ACHN (cell line): ENCODE results near the gene PCDH9.

Source experiments
- DNase-seq: peaks from one replicate; pipeline ENCODE4 v3.0.0-alpha.2; 2015
- in situ Hi-C: cut with HindIII; loops from 2 replicates; pipeline ENCODE4 v1.10.0; 2017; ENCODE audit warnings: low sequenced_read_pairs, low pct_ligation_motif_present, low pct_unique_long_range_greater_than_20kb

Gene PCDH9

GRCh38 chr13:67018775-67019174, 211.4 kb downstream of the PCDH9 start:
- DNase-seq, result no peak
- in situ Hi-C loops, result no loop called here

GRCh38 chr13:67017276-67017675, 212.9 kb downstream of the PCDH9 start:
- in situ Hi-C loops, result no loop called here
- DNase-seq, result no peak

DNA sequence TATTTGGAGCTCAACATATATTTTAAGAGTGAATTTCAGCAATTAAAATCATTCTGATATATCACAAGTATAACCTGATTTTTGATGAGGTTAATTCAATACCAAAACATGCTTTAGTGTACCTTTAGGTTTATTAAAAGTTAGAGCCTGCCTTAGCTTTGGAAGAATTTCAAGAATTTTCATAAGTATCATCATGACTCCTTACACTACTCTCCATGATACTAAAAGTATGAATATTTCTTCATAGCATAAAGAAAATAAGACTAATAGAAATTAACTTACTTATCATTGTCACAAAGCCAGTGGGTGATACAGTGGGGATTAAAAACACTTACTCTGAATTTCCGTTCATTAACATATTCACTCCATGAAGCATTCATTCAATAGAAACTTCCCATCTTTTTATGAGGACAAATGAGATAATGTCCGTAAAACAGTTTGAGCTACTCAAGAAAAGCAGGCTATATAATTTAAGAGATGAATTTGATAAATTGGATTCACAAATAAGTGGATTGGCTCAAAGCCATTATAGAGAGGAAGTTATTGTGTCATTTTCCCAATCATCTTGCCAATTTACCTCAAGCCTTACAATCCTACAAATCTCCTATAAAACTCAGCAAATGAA, 214.0 kb downstream of the PCDH9 start:
- in situ Hi-C loops, result no loop called here
- no peak for DNase-seq

GRCh38 chr13:67014399-67014798, 215.7 kb downstream of the PCDH9 start:
- in situ Hi-C loops, result no loop called here
- DNase-seq, result no peak

DNA sequence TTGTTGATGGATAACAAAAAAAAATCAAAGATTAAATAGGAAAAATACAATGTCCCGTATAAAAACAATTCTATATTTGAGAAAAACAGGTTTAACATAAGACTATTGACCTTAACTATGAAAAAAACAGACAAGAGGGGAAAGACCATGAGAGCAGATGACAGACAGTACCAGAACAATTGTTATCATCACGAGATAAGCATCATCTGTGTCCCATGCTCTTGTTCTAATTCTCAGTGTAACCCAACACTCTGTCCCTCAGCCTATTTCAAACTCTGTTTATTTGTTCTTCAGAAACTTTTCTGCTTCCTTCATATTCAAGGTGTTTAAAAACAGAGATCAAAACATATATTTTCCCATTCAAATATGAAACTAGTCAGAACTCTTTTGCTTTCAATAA, 216.4 kb downstream of the PCDH9 start:
- in situ Hi-C loops, result no loop called here
- no peak for DNase-seq

- DNase-seq, result no peak
- in situ Hi-C loops, result no loop called here
These were observed 222.0 kb downstream of the PCDH9 start for GRCh38 chr13:67008075-67008668.

- in situ Hi-C loops, result no loop called here
- DNase-seq, result no peak
These were observed 225.6 kb downstream of the PCDH9 start for GRCh38 chr13:67004511-67004910.

DNA sequence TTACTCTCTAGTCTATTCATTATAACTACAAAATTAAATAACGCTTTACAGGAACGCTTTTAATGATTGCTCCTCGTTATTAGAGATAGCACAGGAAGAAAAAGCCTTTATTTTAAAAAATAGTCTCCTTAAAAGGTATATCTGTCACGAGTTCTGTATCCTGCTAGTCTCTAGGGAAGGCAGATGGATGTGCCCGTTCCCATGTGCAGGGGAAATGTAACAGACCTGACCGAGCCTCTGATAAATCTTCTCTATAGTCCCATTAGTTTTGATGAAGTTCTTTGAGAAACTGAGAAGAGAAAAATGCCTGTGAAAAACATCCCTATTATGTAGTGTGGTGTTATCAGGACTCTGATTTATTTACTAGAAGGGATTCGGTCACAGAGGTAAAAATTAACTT, 226.4 kb downstream of the PCDH9 start:
- DNase-seq, result no peak
- in situ Hi-C loops, result no loop called here

GRCh38 chr13:67001363-67001762, 228.8 kb downstream of the PCDH9 start:
- in situ Hi-C loops, result no loop called here
- DNase-seq, result no peak

- no peak for DNase-seq
- in situ Hi-C loops, result no loop called here
These were observed 233.6 kb downstream of the PCDH9 start for GRCh38 chr13:66996503-66996902.

GRCh38 chr13:66995203-66995611, 234.9 kb downstream of the PCDH9 start:
- in situ Hi-C loops, result no loop called here
- DNase-seq, result no peak

DNA sequence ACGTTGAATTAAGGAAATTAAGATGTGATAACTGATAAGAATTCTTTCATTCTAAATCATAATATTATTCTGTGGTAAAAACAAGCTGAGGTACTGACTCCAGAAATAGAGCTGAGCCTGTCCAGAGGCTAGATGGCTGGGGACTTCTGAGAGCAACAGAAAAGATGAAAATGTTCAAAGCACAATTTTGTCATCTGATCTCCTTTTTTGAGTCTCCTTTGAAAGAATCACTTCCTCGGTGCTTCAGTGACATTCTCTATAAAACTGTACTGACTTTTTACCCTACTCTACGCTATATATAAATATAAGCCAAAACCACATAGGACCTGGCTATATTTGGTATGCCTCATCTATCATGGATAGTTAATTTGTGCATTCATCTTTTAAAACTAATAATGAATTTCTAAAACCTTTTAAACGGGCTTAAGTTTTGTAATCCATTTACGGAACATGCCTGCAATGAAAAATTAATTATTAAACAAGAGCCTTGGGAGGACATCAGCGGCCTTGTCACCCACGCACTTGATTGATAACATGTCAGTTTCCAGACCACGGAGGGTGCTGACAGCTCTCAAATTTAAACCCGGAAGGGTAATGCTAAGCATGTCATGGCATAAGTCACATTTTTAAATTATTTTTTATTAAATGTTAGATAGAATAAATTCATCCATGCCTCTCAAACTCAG, 235.5 kb downstream of the PCDH9 start:
- peak; percentile 26 for DNase-seq
- in situ Hi-C loops, result no loop called here

DNA sequence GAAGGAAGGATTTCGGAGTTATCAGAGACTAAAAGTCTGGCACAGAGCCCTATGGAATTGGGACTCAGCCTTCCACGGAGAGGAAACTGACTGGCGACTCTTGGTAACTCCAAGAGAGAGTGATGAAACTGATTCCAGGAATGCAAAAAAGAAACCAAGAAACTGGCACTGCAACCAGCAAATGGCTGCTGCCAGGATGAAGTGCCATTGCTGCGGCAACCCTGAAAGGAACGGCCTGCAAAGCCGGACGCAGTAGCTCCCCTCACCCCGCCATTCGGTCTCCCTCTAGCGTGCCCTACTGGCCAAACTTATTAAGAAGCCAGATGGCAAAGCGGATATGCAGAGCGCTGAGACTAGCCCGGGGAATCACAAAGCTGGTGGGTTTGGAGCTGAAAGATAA, 236.0 kb downstream of the PCDH9 start:
- in situ Hi-C loops, result no loop called here
- DNase-seq, result peak; percentile 86

- DNase-seq, result no peak
- in situ Hi-C loops, result no loop called here
These were observed 237.4 kb downstream of the PCDH9 start for GRCh38 chr13:66992719-66993118.

- no peak for DNase-seq
- in situ Hi-C loops, result no loop called here
These were observed 238.0 kb downstream of the PCDH9 start for GRCh38 chr13:66992183-66992582.

DNA sequence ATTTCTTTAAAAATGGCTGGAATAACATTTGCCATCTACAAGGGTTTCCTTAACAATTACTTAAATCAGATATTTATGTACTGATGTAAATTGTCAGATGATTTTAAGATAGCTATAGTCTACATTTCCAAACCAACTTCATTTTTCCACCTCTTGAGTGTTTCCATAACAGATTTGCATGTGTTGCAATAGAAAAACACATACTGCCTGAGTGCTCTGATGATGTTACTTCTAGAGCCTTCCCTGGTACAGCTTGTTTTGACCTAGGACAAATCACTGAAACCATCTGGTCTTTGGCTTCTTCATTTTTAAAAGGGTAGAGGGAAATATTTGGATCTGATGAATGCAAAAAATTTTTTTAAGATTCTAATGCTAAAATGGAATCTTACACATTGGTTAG, 245.9 kb downstream of the PCDH9 start:
- in situ Hi-C loops, result no loop called here
- no peak for DNase-seq

- no peak for DNase-seq
- in situ Hi-C loops, result no loop called here
These were observed 248.2 kb downstream of the PCDH9 start for GRCh38 chr13:66981912-66982311.

- DNase-seq, result no peak
- in situ Hi-C loops, result no loop called here
These were observed 253.0 kb downstream of the PCDH9 start for GRCh38 chr13:66977161-66977560.

DNA sequence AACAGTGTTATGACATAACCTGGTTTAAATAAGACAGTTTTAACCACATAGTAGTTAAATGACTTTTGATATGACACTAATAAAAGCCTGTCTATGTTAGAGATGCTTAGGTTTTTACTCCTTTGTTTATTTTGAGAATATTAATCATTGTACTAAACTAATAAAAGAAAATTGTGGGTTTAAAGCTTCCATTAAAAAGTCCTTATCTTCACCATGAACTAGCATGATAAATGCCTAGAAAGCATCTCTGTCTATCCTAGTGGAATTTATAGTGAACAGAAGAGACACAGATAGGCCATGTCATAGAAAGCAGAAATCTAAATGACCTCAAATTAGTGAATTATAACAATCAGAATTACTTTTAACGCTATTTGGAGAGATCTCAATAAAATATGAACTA, 255.2 kb downstream of the PCDH9 start:
- in situ Hi-C loops, result no loop called here
- DNase-seq, result no peak

- DNase-seq, result no peak
- in situ Hi-C loops, result no loop called here
These were observed 256.0 kb downstream of the PCDH9 start for GRCh38 chr13:66974174-66974573.
